Stimulated activated CD4-positive, alpha-beta T cell treated with anti-CD3 and anti-CD28 coated beads, TNF-alpha, amount 100 ng/mL, for 4 hours (primary cell): Measurements from ENCODE around the gene SNX21.
"Not testable (repeated sequence)": the region's sequence is repeated elsewhere in the genome, so short reads cannot be mapped to it uniquely, and the experiment has no call there.

Experiments
- DNase-seq, 3 experiments: peaks; one replicate each; pipeline ENCODE4 v3.0.0-alpha.2; 2020; ENCODE audit warnings: low read depth in 3 of 3

Gene SNX21

DNA sequence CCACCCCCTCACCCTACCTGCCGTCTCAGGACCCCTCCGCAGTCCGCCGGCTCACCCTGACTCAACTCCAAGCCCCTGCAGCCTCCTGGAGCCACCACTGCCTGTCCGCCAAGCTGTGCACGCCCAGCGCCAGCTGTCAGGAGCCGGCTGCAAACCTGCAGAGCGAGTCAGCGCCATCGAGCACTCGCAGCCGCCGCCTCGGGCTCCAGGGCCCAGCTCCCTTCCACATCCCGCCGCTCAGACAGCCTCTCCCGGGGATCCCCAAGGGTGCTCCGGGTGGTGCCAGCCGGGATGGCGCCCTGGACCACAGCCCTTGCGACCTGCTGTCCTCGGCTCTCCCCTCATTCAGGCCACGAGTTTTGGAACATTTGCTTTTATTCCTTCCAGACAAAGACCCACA lies 10.7 kb upstream of the SNX21 start:
- no peak for DNase-seq

DNA sequence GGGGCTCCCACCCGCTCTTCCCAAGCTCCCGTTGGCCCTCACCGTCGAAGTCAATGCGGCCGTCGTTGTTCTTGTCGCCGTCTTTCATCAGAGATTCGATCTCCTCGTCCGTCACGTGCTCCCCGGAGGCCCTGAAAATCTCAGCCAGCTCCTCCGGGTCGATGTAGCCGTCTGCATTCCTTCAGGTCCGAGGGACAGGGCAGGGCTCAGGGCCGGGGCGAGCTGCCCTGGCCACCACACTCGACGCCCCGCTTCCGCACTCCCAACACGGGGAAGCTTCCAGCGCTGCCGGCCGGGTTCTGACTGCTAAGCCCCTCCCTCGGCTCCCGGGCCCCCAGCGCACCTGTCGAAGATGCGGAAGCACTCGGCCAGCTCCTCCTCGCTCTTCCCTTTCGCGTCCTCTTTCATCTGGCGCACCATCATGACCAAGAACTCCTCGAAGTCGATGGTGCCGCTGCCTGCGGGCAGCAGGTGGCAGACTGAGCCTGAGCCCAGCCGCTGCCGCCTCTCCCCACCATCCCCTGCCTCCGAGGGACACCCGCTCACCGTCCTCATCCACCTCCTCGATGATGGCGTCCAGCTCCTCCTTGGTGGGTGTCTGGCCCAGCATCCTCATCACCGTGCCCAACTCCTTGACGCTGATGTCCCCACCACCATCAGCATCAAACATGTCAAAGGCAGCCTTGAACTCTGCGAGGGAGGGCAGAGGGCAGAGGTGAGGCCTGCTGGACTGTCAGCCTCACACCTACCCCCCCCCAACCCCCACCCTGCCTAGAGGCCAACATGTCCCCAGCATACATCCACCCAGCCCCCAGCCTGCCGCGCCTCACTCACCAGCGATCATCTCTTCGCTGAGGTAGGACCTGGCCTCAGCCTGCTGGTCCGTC lies 9.4 kb upstream of the SNX21 start:
- peak in 2 of 3 experiments; percentile 29 to 32 for DNase-seq

DNA sequence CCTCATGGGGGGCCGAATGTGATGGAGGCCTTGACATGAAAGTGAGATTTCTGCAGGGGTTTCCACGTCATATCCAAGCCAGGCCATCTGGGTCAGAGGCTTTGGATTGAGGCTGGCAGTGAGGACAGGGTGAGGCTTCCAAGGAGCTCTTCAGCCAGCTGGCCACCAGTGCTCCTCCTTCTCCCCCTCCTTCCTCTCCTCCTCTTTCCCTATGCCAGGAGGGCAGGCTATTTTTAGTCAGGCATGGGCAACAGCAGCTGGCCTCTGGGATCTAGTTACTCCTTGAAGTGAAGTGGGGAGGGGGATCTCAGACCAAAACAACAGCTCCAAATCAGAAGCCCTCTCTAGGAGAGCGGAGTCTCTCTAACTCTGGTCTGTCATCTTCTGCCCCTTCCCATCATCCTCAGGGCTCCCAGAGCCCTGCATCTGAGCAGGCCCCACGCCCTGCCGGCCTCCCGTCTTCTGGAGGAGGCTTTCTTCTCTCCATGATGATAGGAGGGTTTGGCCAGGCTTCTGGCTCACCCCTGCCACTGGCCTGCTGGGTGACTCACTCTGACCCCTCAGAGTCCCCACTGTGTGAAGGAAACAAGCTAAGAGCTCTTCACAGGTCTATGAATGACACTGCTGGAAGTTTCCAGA lies 7.1 kb upstream of the SNX21 start:
- DNase-seq, result no peak

- no peak for DNase-seq
Measured at GRCh38 chr20:45827030-45827652, 6.5 kb upstream of the SNX21 start, which contains the start of gene TNNC2. TSS of gene TNNC2 (minus strand) at chr20:45827312. CDS start at chr20:45827248, 64 bp downstream.

DNA sequence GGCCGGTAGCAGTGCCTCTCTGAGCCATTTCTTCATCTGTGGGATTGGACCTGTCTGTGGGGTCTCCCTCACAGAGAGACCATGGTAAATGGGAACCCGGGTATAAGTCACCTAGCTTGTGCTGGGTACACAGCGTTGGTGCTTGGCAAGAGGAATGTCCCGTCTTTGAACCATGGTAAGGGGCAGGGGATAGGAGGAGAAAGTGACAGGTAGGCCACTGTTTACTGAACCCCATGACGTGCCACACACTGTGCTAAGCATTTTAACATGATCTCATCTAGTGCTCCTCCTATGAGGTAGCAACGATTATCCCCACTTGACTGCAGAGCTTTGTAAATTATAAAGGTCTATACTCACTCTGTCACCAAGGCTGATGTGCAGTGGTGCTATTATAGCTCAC lies 5.9 kb upstream of the SNX21 start:
- no peak for DNase-seq

- no peak for DNase-seq
Measured at GRCh38 chr20:45828589-45828988, 5.0 kb upstream of the SNX21 start.

DNA sequence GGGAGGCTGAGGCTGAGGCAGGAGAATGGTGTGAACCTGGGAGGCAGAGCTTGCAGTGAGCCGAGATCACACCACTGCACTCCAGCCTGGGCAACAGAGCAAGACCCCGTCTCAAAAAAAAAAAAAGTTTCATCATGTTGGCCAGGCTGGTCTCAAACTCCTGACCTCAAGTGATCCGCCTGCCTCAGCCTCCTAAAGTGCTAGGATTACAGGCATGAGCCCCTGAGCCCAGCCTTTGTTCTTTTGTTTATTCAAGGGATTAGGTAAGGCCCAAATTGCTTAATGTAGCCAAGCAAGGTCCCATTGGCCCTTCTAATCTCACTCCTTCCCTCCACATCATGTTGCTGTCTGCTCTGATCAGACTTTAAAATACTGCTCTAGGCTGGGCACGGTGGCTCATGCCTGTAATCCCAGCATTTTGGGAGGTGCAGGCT lies 3.9 kb upstream of the SNX21 start:
- DNase-seq, result not testable (repeated sequence)

DNA sequence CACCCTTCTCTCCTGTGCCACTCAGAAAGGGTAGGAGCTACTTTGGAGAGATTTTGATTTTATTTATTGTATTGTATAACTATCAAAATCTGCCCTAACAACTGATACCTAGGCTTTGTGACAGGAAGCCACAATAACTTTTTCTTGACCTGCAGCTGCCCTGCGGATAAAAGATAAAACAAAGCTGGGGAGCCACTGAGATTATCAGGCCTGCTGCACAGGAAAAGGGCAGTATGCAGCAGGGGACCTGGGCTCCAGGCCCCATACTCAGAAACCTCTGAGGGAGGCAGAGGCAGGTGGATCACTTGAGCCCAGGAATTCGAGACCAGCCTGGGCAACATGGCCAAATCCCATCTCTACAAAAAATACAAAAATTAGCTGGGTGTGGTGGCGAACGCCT lies 980 bp upstream of the SNX21 start:
- DNase-seq, result no peak

- DNase-seq, result no peak
Measured at GRCh38 chr20:45833883-45834796, 541 bp downstream of the SNX21 start.

DNA sequence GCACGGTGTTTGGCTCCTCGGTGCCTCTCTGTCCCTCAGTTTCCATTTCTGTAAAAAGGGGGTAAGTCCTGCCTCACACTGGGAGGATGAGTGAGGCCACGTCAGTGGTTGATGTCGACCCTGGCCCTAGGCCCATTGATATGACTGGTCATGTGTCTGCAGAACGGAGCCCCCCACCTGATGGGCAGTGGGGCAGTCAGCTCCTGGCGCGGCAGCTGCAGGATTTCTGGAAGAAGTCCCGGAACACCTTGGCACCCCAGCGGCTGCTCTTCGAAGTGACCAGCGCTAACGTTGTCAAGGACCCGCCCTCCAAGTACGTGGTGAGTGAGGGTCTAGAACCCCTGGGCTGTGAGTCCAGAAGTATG lies 1.2 kb downstream of the SNX21 start:
- DNase-seq, result no peak

- DNase-seq, result no peak
Measured at GRCh38 chr20:45835329-45835765, 1.7 kb downstream of the SNX21 start.

DNA sequence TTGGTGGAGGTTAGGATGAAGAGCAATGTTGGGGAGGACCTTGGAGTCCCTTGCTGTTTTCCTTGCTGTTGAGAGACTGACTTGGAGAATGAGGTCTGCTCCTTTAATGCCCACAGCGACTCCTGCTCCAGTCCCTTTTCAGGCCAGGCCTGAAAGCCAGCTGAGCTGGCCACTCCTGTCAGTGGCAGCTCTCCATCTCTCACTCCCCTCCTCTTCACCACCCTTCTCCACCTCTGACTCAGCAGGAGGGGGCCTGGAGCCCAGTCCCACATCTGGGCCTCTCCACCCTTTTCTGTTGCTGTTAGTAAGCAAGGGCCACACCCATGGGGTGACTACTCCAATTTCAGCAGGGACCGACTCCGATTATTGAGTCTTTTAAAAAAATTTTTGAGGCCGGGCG lies 2.2 kb downstream of the SNX21 start:
- no peak for DNase-seq

DNA sequence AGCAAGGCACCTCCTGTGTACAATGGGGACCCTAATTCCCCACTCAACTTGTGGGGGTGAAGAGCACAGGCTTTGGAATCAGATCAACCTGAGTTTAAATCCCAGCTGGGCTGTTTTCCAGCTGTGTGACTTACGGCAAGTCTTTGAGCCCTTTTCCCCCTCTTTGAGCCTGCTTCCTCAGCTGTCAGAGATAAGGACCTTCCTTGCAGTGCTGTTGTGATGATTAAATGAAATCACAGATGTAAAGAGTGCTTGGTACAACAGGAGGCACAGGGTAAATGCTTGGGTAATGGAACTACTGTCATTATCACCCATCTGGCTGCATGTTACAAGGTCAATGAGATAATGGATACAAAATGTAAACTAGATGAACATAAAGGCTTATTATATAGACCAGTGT lies 3.2 kb downstream of the SNX21 start:
- no peak for DNase-seq

DNA sequence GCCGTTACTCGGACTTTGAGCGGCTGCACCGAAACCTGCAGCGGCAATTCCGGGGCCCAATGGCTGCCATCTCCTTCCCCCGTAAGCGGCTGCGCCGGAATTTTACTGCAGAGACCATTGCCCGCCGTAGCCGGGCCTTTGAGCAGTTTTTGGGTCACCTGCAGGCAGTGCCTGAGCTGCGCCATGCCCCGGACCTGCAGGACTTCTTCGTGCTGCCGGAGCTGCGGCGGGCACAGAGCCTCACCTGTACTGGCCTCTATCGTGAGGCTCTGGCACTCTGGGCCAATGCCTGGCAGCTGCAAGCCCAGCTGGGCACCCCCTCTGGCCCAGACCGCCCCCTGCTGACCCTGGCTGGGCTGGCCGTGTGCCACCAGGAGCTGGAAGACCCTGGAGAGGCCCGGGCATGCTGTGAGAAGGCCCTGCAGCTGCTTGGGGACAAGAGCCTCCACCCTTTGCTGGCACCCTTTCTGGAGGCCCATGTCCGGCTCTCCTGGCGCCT lies 7.2 kb downstream of the SNX21 start:
- DNase-seq, result no peak

- DNase-seq, result no peak
Measured at GRCh38 chr20:45841407-45842129, 8.0 kb downstream of the SNX21 start.

GRCh38 chr20:45842169-45842812 lies 8.7 kb downstream of the SNX21 start:
- no peak for DNase-seq

DNA sequence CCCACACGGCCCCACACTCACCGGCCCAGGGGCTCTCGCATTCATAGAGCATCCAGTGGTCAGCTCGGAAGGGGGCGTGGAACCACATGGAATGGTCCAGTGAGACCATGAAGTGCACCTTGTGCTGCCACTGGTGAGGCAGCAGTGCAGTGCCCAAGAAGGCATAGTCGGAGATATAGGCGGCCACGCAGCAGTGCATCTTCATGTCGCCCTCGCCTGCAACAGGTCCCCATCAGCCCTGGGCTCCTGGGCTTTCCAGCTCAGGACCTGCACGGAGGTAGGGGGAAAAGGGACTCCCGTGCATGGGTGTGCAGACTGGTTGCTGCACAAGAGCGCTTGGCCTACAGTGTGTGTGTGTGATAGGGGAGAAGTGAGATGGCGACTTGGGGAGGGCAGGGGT lies 9.9 kb downstream of the SNX21 start:
- no peak for DNase-seq

DNA sequence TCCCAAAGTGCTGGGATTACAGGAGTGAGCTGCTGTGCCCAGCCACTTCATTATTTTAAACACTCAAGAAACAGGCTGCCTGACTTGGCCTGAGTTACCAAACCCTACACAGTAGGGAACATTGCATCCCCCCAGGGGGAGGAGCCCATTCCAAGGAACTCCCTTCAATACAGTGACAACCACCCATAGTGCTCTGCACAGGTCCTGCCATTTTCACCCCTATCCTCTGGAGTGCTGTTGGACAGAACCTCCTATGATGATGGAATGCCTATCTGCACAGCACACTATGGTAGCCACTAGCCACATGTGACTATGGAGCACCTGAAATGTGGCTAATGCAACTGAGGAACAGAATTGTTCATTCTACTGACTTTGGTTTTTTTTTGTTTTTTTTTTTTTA lies 11.9 kb downstream of the SNX21 start:
- DNase-seq, result no peak

DNA sequence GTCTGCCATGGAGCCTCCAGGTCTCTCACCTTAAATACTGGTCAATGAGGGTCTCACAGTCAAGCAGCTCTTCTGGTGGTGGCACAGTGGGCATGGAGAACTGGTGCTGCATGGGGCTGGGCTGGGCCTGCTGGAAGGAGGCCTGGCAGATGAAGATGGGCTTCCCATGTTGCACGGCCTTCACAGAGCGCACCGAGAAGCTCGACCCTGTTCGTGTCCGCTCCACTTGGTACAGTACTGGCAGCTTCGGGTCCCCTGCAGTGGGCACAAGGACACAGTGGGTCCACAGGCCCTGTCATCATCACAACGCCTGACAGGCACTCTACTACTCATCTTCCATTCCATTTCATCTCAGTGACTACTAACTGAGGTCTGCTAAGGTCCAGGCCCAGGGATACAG lies 14.8 kb downstream of the SNX21 start:
- no peak for DNase-seq

DNA sequence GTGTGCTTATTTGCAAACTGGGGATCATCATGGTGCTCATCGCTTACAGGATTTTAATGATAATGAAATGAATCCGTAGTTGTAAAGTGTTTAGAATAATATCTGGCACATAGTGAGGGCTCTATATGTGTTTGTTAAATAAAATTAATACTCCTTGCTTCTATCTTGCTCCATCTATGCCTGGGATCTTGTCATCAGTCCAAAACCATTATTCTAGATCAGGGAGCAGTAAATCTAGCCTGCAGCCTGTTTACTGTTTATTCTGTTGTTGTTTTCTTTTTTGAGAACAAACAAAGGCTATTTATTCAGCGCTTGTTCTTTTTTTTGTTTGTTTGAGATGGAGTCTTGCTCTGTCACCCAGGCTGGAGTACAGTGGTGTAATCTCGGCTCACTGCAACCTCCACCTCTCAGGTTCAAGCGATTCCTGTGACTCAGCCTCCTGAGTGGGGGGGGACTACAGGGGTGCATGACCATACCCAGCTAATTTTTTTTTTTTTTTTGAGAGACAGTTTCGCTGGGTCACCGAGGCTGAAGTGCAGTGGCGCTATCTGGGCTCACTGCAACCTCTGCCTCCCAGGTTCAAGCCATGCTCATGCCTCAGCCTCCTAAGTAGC lies 15.5 kb downstream of the SNX21 start:
- no peak for DNase-seq
